Measurements from ENCODE around the gene HLCS.
A peak's percentile ranks its signal among the peaks of the same experiment; 100 is the strongest.

HLCS gene

GRCh38 chr21:36728371-36729111, 237.9 kb downstream of the HLCS start:
- no peak overlapping the region for H3K4me3 ChIP-seq (ENCODE audit: low read length)
- no peaks in the 10 kb centered on the region for H3K79me2 ChIP-seq (ENCODE audit: low read length)
- H4K20me1 ChIP-seq (ENCODE audit: insufficient read depth, low read length), result no peaks in the 10 kb centered on the region
- TF ChIP-seq EZH2phosphoT487 (IDR thresholded peaks at IDR 0.05; ENCODE audit: low read depth), result no peak
- TF ChIP-seq, protein P1, sequence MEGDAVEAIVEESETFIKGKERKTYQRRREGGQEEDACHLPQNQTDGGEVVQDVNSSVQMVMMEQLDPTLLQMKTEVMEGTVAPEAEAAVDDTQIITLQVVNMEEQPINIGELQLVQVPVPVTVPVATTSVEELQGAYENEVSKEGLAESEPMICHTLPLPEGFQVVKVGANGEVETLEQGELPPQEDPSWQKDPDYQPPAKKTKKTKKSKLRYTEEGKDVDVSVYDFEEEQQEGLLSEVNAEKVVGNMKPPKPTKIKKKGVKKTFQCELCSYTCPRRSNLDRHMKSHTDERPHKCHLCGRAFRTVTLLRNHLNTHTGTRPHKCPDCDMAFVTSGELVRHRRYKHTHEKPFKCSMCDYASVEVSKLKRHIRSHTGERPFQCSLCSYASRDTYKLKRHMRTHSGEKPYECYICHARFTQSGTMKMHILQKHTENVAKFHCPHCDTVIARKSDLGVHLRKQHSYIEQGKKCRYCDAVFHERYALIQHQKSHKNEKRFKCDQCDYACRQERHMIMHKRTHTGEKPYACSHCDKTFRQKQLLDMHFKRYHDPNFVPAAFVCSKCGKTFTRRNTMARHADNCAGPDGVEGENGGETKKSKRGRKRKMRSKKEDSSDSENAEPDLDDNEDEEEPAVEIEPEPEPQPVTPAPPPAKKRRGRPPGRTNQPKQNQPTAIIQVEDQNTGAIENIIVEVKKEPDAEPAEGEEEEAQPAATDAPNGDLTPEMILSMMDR (IDR thresholded peaks at IDR 0.05; ENCODE audit: low read depth, low read length), result no peak
- no peaks in the 10 kb centered on the region for H3K9me3 ChIP-seq (ENCODE audit: insufficient read depth, low read length)
- no peaks in the 10 kb centered on the region for H3K27me3 ChIP-seq (ENCODE audit: low read depth, low read length)
- H3K36me3 ChIP-seq (replicated peaks; ENCODE audit: low read depth, low read length), result no peaks in the 10 kb centered on the region
- no peak overlapping the region for H2AFZ ChIP-seq (ENCODE audit: low read depth, low read length)
- H3K27ac ChIP-seq (ENCODE audit: low read length), result no peak overlapping the region
- no peak overlapping the region for H3K4me2 ChIP-seq (ENCODE audit: low read length)
- no peaks in the 10 kb centered on the region for H3K4me1 ChIP-seq (ENCODE audit: low read length)
- H3K9ac ChIP-seq (ENCODE audit: low read length), result no peak overlapping the region

DNA sequence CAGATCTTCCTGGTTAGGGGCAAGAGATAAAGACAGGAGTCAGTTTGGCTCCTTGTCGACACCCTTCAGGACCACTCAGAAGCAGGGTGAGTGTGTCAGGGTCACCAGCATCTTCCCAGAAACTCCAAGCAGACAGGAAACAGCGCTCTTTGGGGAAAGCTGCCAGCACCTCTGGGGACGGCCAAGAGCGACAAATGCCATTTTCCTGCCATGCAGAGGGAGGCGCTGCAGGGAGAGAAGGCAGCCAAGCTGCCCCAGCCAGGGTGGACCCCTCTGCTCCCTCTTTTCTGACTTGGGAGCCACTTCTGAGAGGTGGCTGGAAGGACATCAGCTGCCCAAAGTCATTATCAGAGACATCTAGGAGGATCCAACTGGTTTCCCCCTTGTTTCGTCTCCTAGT, 238.6 kb downstream of the HLCS start:
- Histone ChIP-seq H3K79me2 (ENCODE audit: low read length) (no peaks in the 10 kb centered on the region), H3K9me3 (ENCODE audit: insufficient read depth, low read length) (no peaks in the 10 kb centered on the region), H3K4me1 (ENCODE audit: low read length) (no peaks in the 10 kb centered on the region), H3K27ac (ENCODE audit: low read length) (no peak overlapping the region), H3K27me3 (ENCODE audit: low read depth, low read length) (no peaks in the 10 kb centered on the region), H2AFZ (ENCODE audit: low read depth, low read length) (no peak overlapping the region), H3K4me2 (ENCODE audit: low read length) (no peak overlapping the region), H3K9ac (ENCODE audit: low read length) (no peak overlapping the region), H3K36me3 (replicated peaks; ENCODE audit: low read depth, low read length) (no peaks in the 10 kb centered on the region), H4K20me1 (ENCODE audit: insufficient read depth, low read length) (no peaks in the 10 kb centered on the region), H3K4me3 (ENCODE audit: low read length) (no peak overlapping the region)
- TF ChIP-seq, protein P1 (IDR thresholded peaks at IDR 0.05; ENCODE audit: low read depth, low read length), result 0 out of 2 replicates have a peak, but pooled peaks have one; percentile 7
- TF ChIP-seq EZH2phosphoT487 (IDR thresholded peaks at IDR 0.05; ENCODE audit: low read depth), result no peak

- Histone ChIP-seq H2AFZ (ENCODE audit: low read depth, low read length) (no peak overlapping the region), H3K9ac (ENCODE audit: low read length) (no peak overlapping the region), H3K27me3 (ENCODE audit: low read depth, low read length) (no peaks in the 10 kb centered on the region), H3K4me1 (ENCODE audit: low read length) (no peaks in the 10 kb centered on the region), H3K27ac (ENCODE audit: low read length) (no peak overlapping the region), H3K79me2 (ENCODE audit: low read length) (no peaks in the 10 kb centered on the region), H4K20me1 (ENCODE audit: insufficient read depth, low read length) (no peaks in the 10 kb centered on the region), H3K4me3 (ENCODE audit: low read length) (no peak overlapping the region), H3K36me3 (replicated peaks; ENCODE audit: low read depth, low read length) (no peaks in the 10 kb centered on the region), H3K4me2 (ENCODE audit: low read length) (no peak overlapping the region), H3K9me3 (ENCODE audit: insufficient read depth, low read length) (no peaks in the 10 kb centered on the region)
- TF ChIP-seq EZH2phosphoT487 (IDR thresholded peaks at IDR 0.05; ENCODE audit: low read depth), result no peak
- TF ChIP-seq, protein P1 (IDR thresholded peaks at IDR 0.05; ENCODE audit: low read depth, low read length), result no peak
Measured at GRCh38 chr21:36725793-36726386, 240.6 kb downstream of the HLCS start.

GRCh38 chr21:36724660-36725059, 241.8 kb downstream of the HLCS start:
- no peak overlapping the region for H3K4me2 ChIP-seq (ENCODE audit: low read length)
- H4K20me1 ChIP-seq (ENCODE audit: insufficient read depth, low read length), result no peaks in the 10 kb centered on the region
- no peaks in the 10 kb centered on the region for H3K27me3 ChIP-seq (ENCODE audit: low read depth, low read length)
- no peaks in the 10 kb centered on the region for H3K36me3 ChIP-seq (replicated peaks; ENCODE audit: low read depth, low read length)
- no peak overlapping the region for H3K9ac ChIP-seq (ENCODE audit: low read length)
- TF ChIP-seq, protein P1 (IDR thresholded peaks at IDR 0.05; ENCODE audit: low read depth, low read length), result no peak
- TF ChIP-seq EZH2phosphoT487 (IDR thresholded peaks at IDR 0.05; ENCODE audit: low read depth), result no peak
- no peaks in the 10 kb centered on the region for H3K79me2 ChIP-seq (ENCODE audit: low read length)
- H3K4me1 ChIP-seq (ENCODE audit: low read length), result no peaks in the 10 kb centered on the region
- H2AFZ ChIP-seq (ENCODE audit: low read depth, low read length), result no peak overlapping the region
- H3K27ac ChIP-seq (ENCODE audit: low read length), result no peak overlapping the region
- no peaks in the 10 kb centered on the region for H3K9me3 ChIP-seq (ENCODE audit: insufficient read depth, low read length)
- no peak overlapping the region for H3K4me3 ChIP-seq (ENCODE audit: low read length)

Measured in OCI-LY3 (cell line).